ENCODE data around the gene PRKAG2.

The PRKAG2 gene

GRCh38 chr7:151790095-151790829, 86.7 kb downstream of the PRKAG2 start:
- H2AFZ ChIP-seq = no peak overlapping the region
- no peaks in the 10 kb centered on the region for H3K79me2 ChIP-seq
- no peak overlapping the region for H3K27ac ChIP-seq
- no peak overlapping the region for H3K4me2 ChIP-seq (ENCODE audit: low read length)
- TF ChIP-seq CTCF (IDR thresholded peaks at IDR 0.05) = no peak
- no peaks in the 10 kb centered on the region for H3K27me3 ChIP-seq (ENCODE audit: control insufficient read depth, insufficient read depth, low read length)
- H3K4me1 ChIP-seq = peaks cover under 1% of the 10 kb centered on the region
- no peak overlapping the region for H3K9ac ChIP-seq
- H3K36me3 ChIP-seq (ENCODE audit: control insufficient read depth, insufficient read depth, low read length) = no peaks in the 10 kb centered on the region
- H3K9me3 ChIP-seq (ENCODE audit: control insufficient read depth, low read length) = no peaks in the 10 kb centered on the region
- H3K4me3 ChIP-seq (ENCODE audit: low read depth, low read length) = no peak overlapping the region

- H3K4me3 ChIP-seq (ENCODE audit: low read depth, low read length) = no peak overlapping the region
- no peaks in the 10 kb centered on the region for H3K27me3 ChIP-seq (ENCODE audit: control insufficient read depth, insufficient read depth, low read length)
- no peak overlapping the region for H3K9ac ChIP-seq
- TF ChIP-seq CTCF (IDR thresholded peaks at IDR 0.05) = no peak
- H3K9me3 ChIP-seq (ENCODE audit: control insufficient read depth, low read length) = no peaks in the 10 kb centered on the region
- no peaks in the 10 kb centered on the region for H3K4me1 ChIP-seq
- no peak overlapping the region for H2AFZ ChIP-seq
- H3K79me2 ChIP-seq = no peaks in the 10 kb centered on the region
- no peaks in the 10 kb centered on the region for H3K36me3 ChIP-seq (ENCODE audit: control insufficient read depth, insufficient read depth, low read length)
- H3K4me2 ChIP-seq (ENCODE audit: low read length) = no peak overlapping the region
- H3K27ac ChIP-seq = no peak overlapping the region
Measured at GRCh38 chr7:151789380-151789947, 87.5 kb downstream of the PRKAG2 start.

- H3K4me3 ChIP-seq (ENCODE audit: low read depth, low read length) = no peak overlapping the region
- no peak overlapping the region for H3K27ac ChIP-seq
- no peak overlapping the region for H3K4me2 ChIP-seq (ENCODE audit: low read length)
- no peak overlapping the region for H2AFZ ChIP-seq
- H3K27me3 ChIP-seq (ENCODE audit: control insufficient read depth, insufficient read depth, low read length) = no peaks in the 10 kb centered on the region
- no peak overlapping the region for H3K9ac ChIP-seq
- no peaks in the 10 kb centered on the region for H3K36me3 ChIP-seq (ENCODE audit: control insufficient read depth, insufficient read depth, low read length)
- H3K9me3 ChIP-seq (ENCODE audit: control insufficient read depth, low read length) = no peaks in the 10 kb centered on the region
- TF ChIP-seq CTCF (IDR thresholded peaks at IDR 0.05) = no peak
- no peaks in the 10 kb centered on the region for H3K4me1 ChIP-seq
- H3K79me2 ChIP-seq = no peaks in the 10 kb centered on the region
Measured at GRCh38 chr7:151787348-151787747, 89.6 kb downstream of the PRKAG2 start.

- Histone ChIP-seq H3K4me2 (ENCODE audit: low read length) (no peak overlapping the region), H3K4me3 (ENCODE audit: low read depth, low read length) (no peak overlapping the region), H3K36me3 (ENCODE audit: control insufficient read depth, insufficient read depth, low read length) (no peaks in the 10 kb centered on the region), H2AFZ (no peak overlapping the region), H3K9ac (no peak overlapping the region), H3K27me3 (ENCODE audit: control insufficient read depth, insufficient read depth, low read length) (no peaks in the 10 kb centered on the region), H3K4me1 (no peaks in the 10 kb centered on the region), H3K9me3 (ENCODE audit: control insufficient read depth, low read length) (no peaks in the 10 kb centered on the region), H3K27ac (no peak overlapping the region), H3K79me2 (no peaks in the 10 kb centered on the region)
- no peak for TF ChIP-seq CTCF (IDR thresholded peaks at IDR 0.05)
Measured at GRCh38 chr7:151786936-151787335, 90.0 kb downstream of the PRKAG2 start.

GRCh38 chr7:151786241-151786640, 90.7 kb downstream of the PRKAG2 start:
- Histone ChIP-seq H3K4me2 (ENCODE audit: low read length) (no peak overlapping the region), H3K27me3 (ENCODE audit: control insufficient read depth, insufficient read depth, low read length) (no peaks in the 10 kb centered on the region), H3K4me1 (no peaks in the 10 kb centered on the region), H3K9ac (no peak overlapping the region), H2AFZ (no peak overlapping the region), H3K9me3 (ENCODE audit: control insufficient read depth, low read length) (no peaks in the 10 kb centered on the region), H3K36me3 (ENCODE audit: control insufficient read depth, insufficient read depth, low read length) (no peaks in the 10 kb centered on the region), H3K4me3 (ENCODE audit: low read depth, low read length) (no peak overlapping the region), H3K27ac (no peak overlapping the region), H3K79me2 (no peaks in the 10 kb centered on the region)
- no peak for TF ChIP-seq CTCF (IDR thresholded peaks at IDR 0.05)
